IMR-90 (cell line): ENCODE results near the gene ZNF398. TPM values are rescaled to one million over a fixed set of nuclear protein-coding genes. Genes with fewer than 3 reads are reported as not detected.

Experiments
- ATAC-seq: fragments of 200-7000 bp; cut with Tn5 transposase; 2 replicates; pipeline ENCODE4 v1.9.1; 2020; ENCODE audit warnings: low read depth, mild to moderate bottlenecking, moderate library complexity
- BruUV-seq: library from RNA; stranded (reverse); fragments of 400-500 nt; replicated peaks from 2 replicates; lab custom pipeline; 2021; lab: Mats Ljungman, UMichigan
- CTCF ChIA-PET: fragments of 300-600 bp; formaldehyde crosslinking; extraction: SDS; loops from one replicate; lab custom pipeline; 2021; ENCODE audit warnings: antibody characterized with exemption; lab: Yijun Ruan, JAX
- POLR2A ChIA-PET: fragments of 300-600 bp; sonication (Branson Sonifier 250); formaldehyde crosslinking; loops from one replicate; lab custom pipeline; 2022; ENCODE audit warnings: antibody characterized with exemption; ENCODE audit not compliant: unreplicated experiment; lab: Charles Lee
- DNase-seq: peaks from one replicate; pipeline ENCODE4 v3.0.0; 2013
- H2AFZ ChIP-seq: replicated peaks from 2 replicates; pipeline ENCODE3; 2013; ENCODE audit warnings: low read length, mild to moderate bottlenecking; ENCODE audit not compliant: poor library complexity
- H2AK5ac ChIP-seq: 2 replicates; pipeline ENCODE4 v1.6.1; 2013; ENCODE audit warnings: low read depth, low read length, inconsistent platforms
- H2AK9ac ChIP-seq: replicated peaks from 2 replicates; pipeline ENCODE3; 2013; ENCODE audit warnings: mild to moderate bottlenecking, low read depth, low read length, moderate library complexity; ENCODE audit not compliant: poor library complexity
- H2BK120ac ChIP-seq: 2 replicates; pipeline ENCODE4 v1.6.1; 2013; ENCODE audit warnings: low read depth, low read length, inconsistent platforms
- H2BK15ac ChIP-seq: 3 replicates; pipeline ENCODE4 v1.6.1; 2013; ENCODE audit warnings: low read depth, low read length, inconsistent platforms
- H2BK20ac ChIP-seq: 2 replicates; pipeline ENCODE4 v1.6.1; 2013; ENCODE audit warnings: low read depth, mild to moderate bottlenecking, inconsistent platforms, low read length, moderate library complexity
- H2BK5ac ChIP-seq: 2 replicates; pipeline ENCODE4 v1.6.1; 2013; ENCODE audit warnings: mild to moderate bottlenecking, low read depth, low read length, inconsistent platforms; ENCODE audit not compliant: poor library complexity, severe bottlenecking
- H3K14ac ChIP-seq: replicated peaks from 2 replicates; pipeline ENCODE4 v1.6.1; 2013; ENCODE audit warnings: low read depth, low read length, inconsistent platforms
- H3K18ac ChIP-seq: 2 replicates; pipeline ENCODE4 v1.6.1; 2013; ENCODE audit warnings: low read depth, low read length, control low read depth
- H3K23ac ChIP-seq: 2 replicates; pipeline ENCODE4 v1.6.1; 2013; ENCODE audit warnings: low read depth, low read length, inconsistent platforms
- H3K27ac ChIP-seq: 2 replicates; pipeline ENCODE4 v1.5.1; 2013; ENCODE audit warnings: mild to moderate bottlenecking, control low read depth, low read length; ENCODE audit not compliant: insufficient read depth
- H3K27me3 ChIP-seq: 2 replicates; pipeline ENCODE4 v1.6.1; 2013; ENCODE audit warnings: low read length; ENCODE audit not compliant: control insufficient read depth, insufficient read depth
- H3K36me3 ChIP-seq: 2 replicates; pipeline ENCODE4 v1.6.1; 2013; ENCODE audit warnings: low read length, mixed read lengths; ENCODE audit not compliant: control insufficient read depth, insufficient read depth
- H3K4ac ChIP-seq: 2 replicates; pipeline ENCODE4 v1.6.1; 2013; ENCODE audit warnings: low read depth, low read length, inconsistent platforms
- H3K4me1 ChIP-seq: 2 replicates; pipeline ENCODE4 v1.6.1; 2013; ENCODE audit warnings: low read length, mixed read lengths; ENCODE audit not compliant: control insufficient read depth, insufficient read depth
- H3K4me2 ChIP-seq: 2 replicates; pipeline ENCODE4 v1.6.1; 2013; ENCODE audit warnings: low read depth, mild to moderate bottlenecking, control low read depth, low read length, moderate library complexity
- H3K4me3 ChIP-seq: 2 replicates; pipeline ENCODE4 v1.5.1; 2013; ENCODE audit warnings: low read depth, mild to moderate bottlenecking, control low read depth, low read length, moderate library complexity; ENCODE audit not compliant: insufficient read depth
- H3K56ac ChIP-seq: 2 replicates; pipeline ENCODE4 v1.6.1; 2013; ENCODE audit warnings: low read length, inconsistent platforms; ENCODE audit not compliant: insufficient read depth; ENCODE audit errors: extremely low read depth
- H3K79me1 ChIP-seq, 2 experiments: 2 replicates each; pipeline ENCODE4 v1.6.1; 2013; ENCODE audit warnings: low read length in 2 of 2, inconsistent platforms in 1 of 2, low read depth in 1 of 2
- H3K9ac ChIP-seq: 2 replicates; pipeline ENCODE4 v1.6.1; 2013; ENCODE audit warnings: low read depth, low read length, control low read depth
- H3K9me1 ChIP-seq: 2 replicates; pipeline ENCODE4 v1.6.1; 2013; ENCODE audit warnings: low read length, inconsistent platforms; ENCODE audit not compliant: insufficient read depth
- H3K9me3 ChIP-seq: 2 replicates; pipeline ENCODE4 v1.6.1; 2013; ENCODE audit warnings: low read length; ENCODE audit not compliant: control insufficient read depth, insufficient read depth
- H4K20me1 ChIP-seq: 2 replicates; pipeline ENCODE4 v1.6.1; 2013; ENCODE audit warnings: low read length, inconsistent platforms; ENCODE audit not compliant: insufficient read depth
- H4K5ac ChIP-seq: 2 replicates; pipeline ENCODE4 v1.6.1; 2013; ENCODE audit warnings: mild to moderate bottlenecking, low read depth, low read length, control low read depth
- H4K8ac ChIP-seq, 2 experiments: 2 replicates each; pipeline ENCODE4 v1.6.1; 2013; ENCODE audit warnings: low read depth in 2 of 2, low read length in 2 of 2, control low read depth in 1 of 2, inconsistent platforms in 1 of 2
- H4K91ac ChIP-seq: 2 replicates; pipeline ENCODE4 v1.6.1; 2013; ENCODE audit warnings: low read depth, low read length, inconsistent platforms; ENCODE audit not compliant: insufficient read depth
- CEBPB ChIP-seq: IDR thresholded peaks from 2 replicates; pipeline ENCODE4 v1.6.1; 2012; ENCODE audit warnings: low read depth, low read length, improper control_type of control experiment
- CHD1 ChIP-seq: IDR thresholded peaks from 2 replicates; pipeline ENCODE4 v1.6.1; 2012; ENCODE audit warnings: low read depth, low read length, improper control_type of control experiment
- CTCF ChIP-seq: conservative IDR thresholded peaks from 2 replicates; pipeline ENCODE4 v1.5.1; 2012; ENCODE audit warnings: mild to moderate bottlenecking, low read depth, low read length, improper control_type of control experiment
- FOS ChIP-seq: fragments of 150-350 bp; IDR thresholded peaks from 2 replicates; pipeline ENCODE4 v1.6.1; 2016; ENCODE audit warnings: low read depth, low read length
- MAFK ChIP-seq: IDR thresholded peaks from 2 replicates; pipeline ENCODE4 v1.6.1; 2012; ENCODE audit warnings: low read depth, low read length, improper control_type of control experiment
- MAZ ChIP-seq: IDR thresholded peaks from 2 replicates; pipeline ENCODE4 v1.6.1; 2012; ENCODE audit warnings: low read depth, mild to moderate bottlenecking, low read length, improper control_type of control experiment, moderate library complexity, borderline replicate concordance
- MXI1 ChIP-seq: IDR thresholded peaks from 2 replicates; pipeline ENCODE4 v1.6.1; 2012; ENCODE audit warnings: low read depth, mild to moderate bottlenecking, low read length, moderate library complexity, borderline replicate concordance
- POLR2A ChIP-seq: IDR thresholded peaks from 2 replicates; pipeline ENCODE4 v1.6.1; 2012; ENCODE audit warnings: mild to moderate bottlenecking, low read depth, low read length
- RCOR1 ChIP-seq: IDR thresholded peaks from 2 replicates; pipeline ENCODE4 v1.6.1; 2012; ENCODE audit warnings: mild to moderate bottlenecking, low read length, improper control_type of control experiment; ENCODE audit not compliant: insufficient replicate concordance
- SMC3 ChIP-seq: fragments of 150-350 bp; IDR thresholded peaks from 2 replicates; pipeline ENCODE4 v1.6.1; 2016; ENCODE audit warnings: low read depth, mild to moderate bottlenecking, antibody characterized with exemption, low read length, moderate library complexity
- WGBS, 2 experiments: methylation state at CpG; one replicate each; pipeline versions ENCODE4 v1.1.5 to v1.1.7; 2013; ENCODE audit warnings: missing lambda C conversion rate in 2 of 2; ENCODE audit not compliant: insufficient read length in 1 of 2; ENCODE audit errors: extremely low coverage in 2 of 2; 5-methylcytosine and 5-hydroxymethylcytosine counted together
- dilution Hi-C: fragments of 300-500 bp; cut with HindIII; formaldehyde crosslinking; loops from one replicate; pipeline ENCODE4 v1.14.3; 2018; ENCODE audit warnings: low sequenced_read_pairs; ENCODE audit not compliant: unreplicated experiment
- in situ Hi-C: fragments of 300-500 bp; cut with MboI; formaldehyde crosslinking; loops from 3 replicates; pipeline ENCODE4 v1.14.3; 2019; ENCODE audit warnings: low sequenced_read_pairs, inconsistent platforms, mixed read lengths
- intact Hi-C: fragments of 100-400 bp; cut with micrococcal nuclease; formaldehyde crosslinking; loops from 2 replicates; pipeline ENCODE4 v1.10.0; 2022
- polyA plus RNA-seq, 3 experiments: library from polyadenylated mRNA; depleted of rRNA; stranded (reverse); fragments of >200 nt; gene quantifications; 2 replicates each; pipeline ENCODE4 v1.2.3, GENCODE V29; 2012; ENCODE audit warnings: low replicate concordance in 1 of 3
- total RNA-seq: library from RNA; depleted of rRNA; stranded (reverse); fragments of >200 nt; gene quantifications from 2 replicates; pipeline ENCODE4 v1.2.3, GENCODE V29; 2012

Gene ZNF398
- total and polyA plus RNA-seq, 2 of the 4 experiments (the other 2 are of a cell fraction), result 5.7 to 7.9 TPM

GRCh38 chr7:149145031-149145845 is 2.0 kb upstream of the ZNF398 start (continued):
- no peak for TF ChIP-seq RCOR1

- no peak overlapping the region for H4K91ac ChIP-seq
- H3K27me3 ChIP-seq, result no peaks in the 10 kb centered on the region
- ATAC-seq (peak; percentile 58), DNase-seq (peak; percentile 51)
- no peaks in the 10 kb centered on the region for H3K9me3 ChIP-seq
- peak overlapping the region; percentile 54 for H3K23ac ChIP-seq
- H2BK20ac ChIP-seq, result no peak overlapping the region
- no peak overlapping the region for H2BK15ac ChIP-seq
- peaks cover 12% of the 10 kb centered on the region for H3K9me1 ChIP-seq
- H3K9ac ChIP-seq, result peak overlapping the region; percentile 83
- H3K4ac ChIP-seq, result peak overlapping the region; percentile 45
- H4K8ac ChIP-seq, result peak overlapping the region; percentile 74 to 99; a peak in 2 of 4 replicates
- no peak overlapping the region for H3K18ac ChIP-seq
- intact Hi-C loops, result loop anchor here (1.0 kb wide), 1 partner anchor 22 kb away; the partner anchor contains the start of gene ZNF425
- H3K4me1 ChIP-seq, result 0 out of 2 replicates have a peak, but pooled peaks cover 2% of the 10 kb centered on the region
- peak overlapping the region; percentile 67 for H3K4me3 ChIP-seq
- CTCF ChIA-PET, result interaction anchor here (0.5 to 1.9 kb wide), 6 partner anchors 12 to 56 kb away, joined by 3 to 5 read pairs (median 4); partner anchors contain the start of gene ZNF282
- H2BK120ac ChIP-seq, result no peak overlapping the region
- H4K5ac ChIP-seq, result no peak overlapping the region
- H2AFZ ChIP-seq, result peak overlapping the region; percentile 98
- H2BK5ac ChIP-seq, result peak overlapping the region; percentile 62
- H3K4me2 ChIP-seq, result peak overlapping the region; percentile 83
- dilution Hi-C loops, result no loop called here
- peak overlapping the region; percentile 76; the same call in 1 of the 2 replicates for H2AK5ac ChIP-seq
- 0% methylated on average over 49 of the region's 86 CpGs; no CpG with 5 or more reads in 1 of the 2 experiments for WGBS, 2 experiments
- POLR2A ChIA-PET, result no interaction called here
- H3K56ac ChIP-seq, result peak overlapping the region; percentile 53; the same call in 1 of the 2 replicates
- H2AK9ac ChIP-seq, result peak overlapping the region; percentile 92
- H3K36me3 ChIP-seq, result no peaks in the 10 kb centered on the region
- no TSS peak for BruUV-seq
- in situ Hi-C loops, result no loop called here
- H3K79me1 ChIP-seq, result peaks cover 5 to 38% of the 10 kb centered on the region in 2 experiments; a peak in 3 of 4 replicates
- H3K14ac ChIP-seq, result peak overlapping the region; percentile 38
- H3K27ac ChIP-seq, result peak overlapping the region; percentile 63
- H4K20me1 ChIP-seq, result peaks cover 21% of the 10 kb centered on the region
- no peak for TF ChIP-seq MAFK
- TF ChIP-seq CEBPB, result no peak
- TF ChIP-seq CHD1, result no peak; the same call in 1 of the 2 replicates
- no peak for TF ChIP-seq RCOR1
- TF ChIP-seq CTCF, result no peak
- TF ChIP-seq MAZ, result no peak
- TF ChIP-seq FOS, result no peak
- TF ChIP-seq MXI1, result peak; percentile 79; the same call in 1 of the 2 replicates
- TF ChIP-seq SMC3, result no peak
- TF ChIP-seq POLR2A, result peak; percentile 22; the same call in 1 of the 2 replicates
Observed at GRCh38 chr7:149147752-149148653, 750 bp downstream of the ZNF398 start.
